Measurements from ENCODE around the gene NKAIN4.

NKAIN4 gene

GRCh38 chr20:63280929-63281545 is 26.8 kb upstream of the NKAIN4 start:
- Histone ChIP-seq H3K4me1 (no peaks in the 10 kb centered on the region), H3K27ac (no peak overlapping the region), H3K4me3 (no peak overlapping the region), H3K27me3 (no peaks in the 10 kb centered on the region), H3K9me3 (no peaks in the 10 kb centered on the region), H3K36me3 (peaks cover 61 to 99% (median 94%) of the 10 kb centered on the region in 3 donors)
- intact Hi-C loops (cut with DNase I; ENCODE audit: low total_unique reads): no loop called here
- no peak for TF ChIP-seq CTCF (IDR thresholded peaks at IDR 0.05)
- DNase-seq: no peak

- Histone ChIP-seq H3K27me3 (no peaks in the 10 kb centered on the region), H3K4me3 (no peak overlapping the region), H3K36me3 (peaks cover 54 to 99% (median 92%) of the 10 kb centered on the region in 3 donors), H3K9me3 (no peaks in the 10 kb centered on the region), H3K27ac (no peak overlapping the region), H3K4me1 (peaks cover 0 to 3% (median 0%) of the 10 kb centered on the region in 4 donors)
- no peak for DNase-seq
- intact Hi-C loops (cut with DNase I; ENCODE audit: low total_unique reads): no loop called here
- TF ChIP-seq CTCF (IDR thresholded peaks at IDR 0.05): no peak
Measured at GRCh38 chr20:63280371-63280770, 26.1 kb upstream of the NKAIN4 start.

GRCh38 chr20:63279931-63280330 is 25.7 kb upstream of the NKAIN4 start:
- intact Hi-C loops (cut with DNase I; ENCODE audit: low total_unique reads): no loop called here
- Histone ChIP-seq H3K9me3 (no peaks in the 10 kb centered on the region), H3K27me3 (no peaks in the 10 kb centered on the region), H3K4me3 (no peak overlapping the region), H3K27ac (no peak overlapping the region), H3K4me1 (peaks cover 0 to 4% (median 3%) of the 10 kb centered on the region in 4 donors), H3K36me3 (peaks cover 50 to 97% (median 88%) of the 10 kb centered on the region in 3 donors)
- no peak for DNase-seq
- no peak for TF ChIP-seq CTCF (IDR thresholded peaks at IDR 0.05)

GRCh38 chr20:63278661-63279060 is 24.4 kb upstream of the NKAIN4 start:
- Histone ChIP-seq H3K36me3 (peaks cover 43 to 85% (median 81%) of the 10 kb centered on the region in 3 donors), H3K9me3 (no peaks in the 10 kb centered on the region), H3K4me1 (peaks cover 0 to 17% (median 16%) of the 10 kb centered on the region in 4 donors), H3K27ac (no peak overlapping the region), H3K4me3 (no peak overlapping the region), H3K27me3 (no peaks in the 10 kb centered on the region)
- DNase-seq: no peak
- intact Hi-C loops (cut with DNase I; ENCODE audit: low total_unique reads): no loop called here
- no peak for TF ChIP-seq CTCF (IDR thresholded peaks at IDR 0.05)

GRCh38 chr20:63277466-63278272 is 23.4 kb upstream of the NKAIN4 start:
- no peaks in the 10 kb centered on the region for H3K9me3 ChIP-seq
- no peak overlapping the region for H3K27ac ChIP-seq
- intact Hi-C loops (cut with DNase I; ENCODE audit: low total_unique reads): no loop called here
- no peak for DNase-seq
- H3K27me3 ChIP-seq: no peaks in the 10 kb centered on the region
- peaks cover 33 to 75% (median 71%) of the 10 kb centered on the region in 3 donors for H3K36me3 ChIP-seq
- peaks cover 0 to 22% (median 20%) of the 10 kb centered on the region in 4 donors for H3K4me1 ChIP-seq
- H3K4me3 ChIP-seq: no peak overlapping the region
- TF ChIP-seq CTCF (IDR thresholded peaks at IDR 0.05): no peak

Data from tibial artery (tissue), 4 donors.